Fibroblast of skin of back (primary cell): ENCODE measurements around the gene SPATA31D4. TPM values are rescaled to one million over a fixed set of nuclear protein-coding genes. Genes with fewer than 3 reads are reported as not detected.
A peak's percentile ranks its signal among the peaks of the same experiment; 100 is the strongest.
"Not testable (repeated sequence)": the region's sequence is repeated elsewhere in the genome, so short reads cannot be mapped to it uniquely, and the experiment has no call there.

ENCODE experiments used
- DNase-seq: peaks from one replicate; pipeline ENCODE4 v3.0.0-alpha.2; 2013
- polyA plus RNA-seq, 2 experiments: library from polyadenylated mRNA; unstranded; fragments of 120-200 nt; gene quantifications; one replicate each; pipeline ENCODE4 v1.2.1, GENCODE V29; 2013; ENCODE audit not compliant: insufficient read length in 2 of 2

The SPATA31D4 gene
- polyA plus RNA-seq (2013, experiment 1 of 2; ENCODE audit: insufficient read length), result not detected
- not detected for polyA plus RNA-seq (2013, experiment 2 of 2; ENCODE audit: insufficient read length)

DNA sequence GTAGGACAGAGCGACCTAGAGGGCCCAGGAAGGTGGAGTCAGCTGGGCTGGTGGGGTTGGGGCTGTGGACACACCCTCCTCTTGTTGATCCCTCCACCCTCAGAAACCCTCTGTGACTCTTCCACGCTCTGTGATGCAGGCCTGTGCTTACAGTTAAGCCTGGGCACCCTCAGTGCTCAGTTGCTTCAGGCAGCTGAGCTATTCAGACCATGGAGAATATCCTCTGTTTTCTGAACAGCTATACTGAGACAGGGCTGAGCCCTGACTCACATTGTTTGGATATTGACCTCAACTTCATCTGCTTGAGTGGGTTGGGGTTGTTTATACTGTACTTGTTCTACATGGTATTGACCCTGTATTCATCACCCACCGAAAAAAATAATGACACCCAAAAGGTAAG lies at the start of gene SPATA31D4:
TSS of gene SPATA31D4 (plus strand) at position 124 of the 400 bp plus-strand sequence. CDS start at position 210, 86 bp downstream.
- not testable (repeated sequence) for DNase-seq

GRCh38 chr9:81878530-81878929 lies 49.7 kb upstream of the SPATA31D4 start:
- no peak for DNase-seq

DNA sequence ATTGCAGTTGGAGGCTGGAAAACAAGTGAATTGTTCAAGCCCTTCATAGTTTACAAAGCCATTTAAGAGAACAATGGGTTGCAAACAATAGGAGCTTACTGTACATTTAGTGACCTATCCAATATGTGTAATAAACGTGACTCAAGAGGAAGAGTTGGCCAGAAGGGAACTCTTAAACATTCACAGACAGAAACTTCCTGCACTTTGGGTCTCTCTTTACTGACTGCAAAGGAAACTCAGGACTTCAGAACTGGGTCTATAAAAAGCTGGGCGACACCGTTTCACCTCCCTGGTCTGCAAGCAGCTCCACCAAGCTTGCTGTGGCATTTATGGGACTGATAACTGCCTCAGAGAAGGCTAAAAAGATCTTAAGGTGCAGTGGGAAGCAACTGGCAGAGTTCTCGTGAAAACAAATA lies 48.7 kb upstream of the SPATA31D4 start:
- DNase-seq, result no peak

DNA sequence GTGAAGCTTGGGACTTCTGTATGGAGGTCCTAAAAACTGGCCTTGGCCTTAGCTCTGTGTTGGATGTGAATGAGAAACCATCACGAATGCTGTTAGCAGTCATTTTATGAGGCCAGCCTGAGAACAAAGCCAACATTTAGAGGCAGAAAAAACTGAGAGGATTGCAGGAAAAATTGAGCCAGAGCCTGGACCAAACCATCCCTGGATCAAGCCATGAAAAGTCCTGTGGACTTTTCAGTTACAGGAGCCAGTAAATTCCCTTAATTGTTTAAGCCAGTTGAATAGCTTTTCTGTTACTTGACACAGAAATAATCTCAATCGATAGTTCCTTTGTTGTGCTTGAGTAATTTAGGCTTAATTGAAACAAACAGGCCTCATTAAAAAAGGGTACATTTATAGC lies 42.6 kb upstream of the SPATA31D4 start:
- no peak for DNase-seq

GRCh38 chr9:81886665-81887064 lies 41.6 kb upstream of the SPATA31D4 start:
- no peak for DNase-seq

DNA sequence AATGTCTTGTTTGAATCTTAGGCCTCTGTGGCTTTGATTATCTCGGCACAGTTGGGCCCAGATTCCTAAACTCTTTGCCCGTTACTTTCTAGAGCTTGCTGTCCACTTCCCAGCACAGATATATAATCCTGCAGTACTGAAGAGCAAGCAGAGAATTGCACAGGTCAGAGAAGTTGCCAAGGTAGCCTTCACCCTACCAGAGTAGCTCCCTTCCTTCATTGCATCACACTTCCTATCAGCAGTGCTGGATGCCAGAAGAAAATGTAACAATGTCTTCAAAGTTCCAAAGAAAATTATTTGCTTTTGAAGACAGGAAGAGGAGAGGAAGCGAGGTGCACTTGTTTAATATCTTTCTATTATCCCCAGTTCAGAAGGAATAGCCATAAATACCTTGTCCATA lies 38.1 kb upstream of the SPATA31D4 start:
- DNase-seq, result no peak

DNA sequence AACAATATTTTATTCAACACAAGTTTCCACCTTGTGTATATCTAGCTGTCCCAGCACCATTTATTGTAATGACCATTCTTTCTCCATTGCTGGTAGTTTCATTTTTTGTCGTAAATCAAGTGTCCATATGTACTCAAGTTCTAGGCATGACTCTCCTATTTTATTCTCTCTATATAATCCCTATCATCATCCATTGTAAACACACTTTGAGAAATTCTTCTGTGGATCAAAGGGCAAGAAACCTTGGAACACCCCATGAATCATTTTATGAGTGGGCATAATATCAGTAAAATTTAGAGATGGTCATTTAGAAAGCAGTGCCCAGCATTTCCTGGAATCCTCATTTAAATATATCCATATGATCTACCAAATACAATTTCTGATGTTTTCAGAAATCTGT lies 35.8 kb upstream of the SPATA31D4 start:
- DNase-seq, result no peak

DNA sequence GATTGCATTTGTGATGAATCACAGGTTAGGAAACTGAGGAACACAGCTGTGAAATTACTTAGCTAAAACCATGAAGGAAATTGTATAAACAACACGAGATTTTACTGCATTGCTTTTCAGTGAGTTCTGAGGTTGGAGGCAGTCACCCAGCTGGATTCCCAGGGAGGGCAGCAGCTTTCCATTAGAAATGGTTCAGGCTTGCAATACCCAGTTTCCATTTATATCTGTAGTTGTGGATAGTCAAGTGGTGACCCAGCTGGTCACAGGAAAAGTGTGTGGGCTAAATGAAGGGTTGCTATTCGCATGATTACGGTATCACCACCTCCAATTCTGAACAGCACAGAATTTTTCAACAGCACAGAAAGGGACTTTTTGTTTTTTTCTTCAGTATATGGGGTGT lies 34.3 kb upstream of the SPATA31D4 start:
- no peak for DNase-seq

DNA sequence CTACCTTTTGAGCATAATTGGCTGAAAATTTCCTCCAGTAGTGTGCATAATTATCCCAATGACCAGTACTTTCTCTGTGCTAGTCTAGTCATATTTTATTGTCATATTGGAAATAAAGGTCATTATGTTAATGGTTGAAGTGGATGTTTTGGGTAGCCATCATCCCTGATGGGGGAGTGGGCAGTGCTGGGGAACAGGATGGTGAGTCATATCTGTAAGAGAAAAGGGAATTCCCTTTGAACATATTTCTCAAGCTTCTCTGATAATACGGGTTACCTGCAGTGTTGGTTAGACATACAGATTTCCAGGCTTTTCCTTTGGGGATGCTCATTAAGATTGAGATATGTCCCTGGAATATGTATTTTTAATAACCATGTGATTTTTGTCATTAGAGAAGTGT lies 33.3 kb upstream of the SPATA31D4 start:
- no peak for DNase-seq

- DNase-seq, result no peak
Observed at GRCh38 chr9:81896070-81896469, 32.2 kb upstream of the SPATA31D4 start.

GRCh38 chr9:81898851-81899250 lies 29.4 kb upstream of the SPATA31D4 start:
- peak; percentile 17 for DNase-seq

- DNase-seq, result no peak
Observed at GRCh38 chr9:81902196-81902595, 26.0 kb upstream of the SPATA31D4 start.

GRCh38 chr9:81902626-81903025 lies 25.6 kb upstream of the SPATA31D4 start:
- peak; percentile 16 for DNase-seq

GRCh38 chr9:81906671-81907070 lies 21.6 kb upstream of the SPATA31D4 start:
- DNase-seq, result peak; percentile 28

GRCh38 chr9:81912135-81912534 lies 16.1 kb upstream of the SPATA31D4 start:
- DNase-seq, result no peak

GRCh38 chr9:81915801-81916505 lies 12.3 kb upstream of the SPATA31D4 start:
- DNase-seq, result no peak

GRCh38 chr9:81918507-81918906 lies 9.7 kb upstream of the SPATA31D4 start:
- DNase-seq, result not testable (repeated sequence)

DNA sequence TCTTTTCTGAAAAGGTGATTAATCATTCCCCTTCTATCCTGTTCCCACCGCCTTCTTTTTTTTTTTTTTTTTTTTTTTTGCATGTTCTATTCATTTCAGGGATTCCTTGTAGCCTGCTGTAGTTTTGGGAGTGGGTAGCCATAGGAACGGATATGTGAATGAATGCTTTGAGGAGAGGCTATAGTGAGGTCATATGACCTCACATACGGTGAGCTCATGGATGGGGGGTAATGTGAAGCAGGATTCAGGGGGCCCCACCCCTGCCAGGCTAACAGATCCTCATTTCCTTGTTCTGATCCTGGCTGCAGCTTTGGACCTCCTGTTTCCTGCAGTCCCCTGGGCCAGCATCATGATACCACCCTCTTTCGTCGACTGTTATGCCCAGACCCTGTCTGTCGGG lies 1.9 kb downstream of the SPATA31D4 start:
- DNase-seq, result not testable (repeated sequence)

DNA sequence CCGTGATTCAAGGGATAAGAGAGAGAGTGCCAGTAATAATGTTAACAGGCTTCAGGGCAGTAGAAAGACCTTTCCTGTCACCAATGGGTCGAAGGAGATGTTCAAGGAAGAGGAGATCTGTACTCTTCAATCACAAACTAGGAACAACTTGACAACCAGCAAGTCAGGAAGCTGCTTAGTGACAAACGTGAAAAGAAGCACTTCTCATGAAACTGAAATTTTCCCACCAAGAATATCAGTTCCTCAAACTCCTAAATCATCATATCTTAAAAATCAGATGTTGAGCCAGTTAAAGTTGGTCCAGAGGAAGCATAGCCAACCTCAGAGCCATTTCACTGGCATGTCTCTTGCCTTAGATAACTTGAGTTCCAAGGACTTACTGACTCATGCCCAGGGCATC lies 5.3 kb downstream of the SPATA31D4 start:
- not testable (repeated sequence) for DNase-seq

- DNase-seq, result not testable (repeated sequence)
Observed at GRCh38 chr9:81943393-81943792, 15.2 kb downstream of the SPATA31D4 start, which contains the start of gene SPATA31D3. SPATA31D3 (plus strand) TSS chr9:81943500; CDS start chr9:81943586, 86 bp downstream.

GRCh38 chr9:81948650-81949049 lies 20.4 kb downstream of the SPATA31D4 start:
- DNase-seq, result not testable (repeated sequence)

DNA sequence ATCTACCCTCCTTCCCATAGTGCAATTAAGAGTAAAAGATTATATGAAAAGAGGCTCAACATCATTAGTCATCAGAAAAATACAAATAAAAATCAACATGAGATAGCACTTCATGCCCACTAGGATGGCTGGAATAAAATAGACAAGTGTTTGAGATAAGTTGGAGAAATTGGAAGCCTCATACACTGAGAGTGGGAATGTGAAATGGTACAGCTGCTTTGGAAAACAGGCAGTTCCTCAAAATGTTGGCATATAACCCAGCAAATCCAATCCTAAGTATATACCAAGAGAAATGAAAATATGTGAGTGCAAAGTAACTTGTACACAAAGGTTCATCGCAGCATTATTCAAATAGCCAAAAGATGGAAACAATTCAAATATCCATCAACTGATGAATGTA lies 24.9 kb downstream of the SPATA31D4 start:
- no peak for DNase-seq

DNA sequence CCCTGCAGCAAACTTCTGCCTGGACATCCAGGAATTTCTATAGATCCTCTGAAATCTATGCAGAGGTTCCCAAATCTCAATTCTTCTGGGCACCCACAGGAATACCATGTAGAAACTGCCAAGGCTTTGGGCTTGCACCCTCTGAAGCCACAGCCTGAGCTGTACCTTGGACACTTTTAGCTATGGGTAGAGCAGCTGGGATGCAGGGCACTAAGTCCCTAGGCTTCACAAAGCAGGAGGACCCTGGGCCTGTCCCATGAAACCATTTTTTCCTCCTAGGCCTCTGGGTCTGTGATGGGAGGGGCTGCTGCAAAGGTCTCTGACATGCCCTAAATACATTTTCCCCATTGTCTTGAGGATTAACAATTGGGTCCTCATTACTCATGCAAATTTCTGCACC lies 27.4 kb downstream of the SPATA31D4 start:
- DNase-seq, result no peak
